GM19372 (cell line): Measurements from ENCODE around the gene CHRM4.
"Not testable (repeated sequence)": the region's sequence is repeated elsewhere in the genome, so short reads cannot be mapped to it uniquely, and the experiment has no call there.

ENCODE experiments used
- ATAC-seq: cut with Tn5 transposase; IDR thresholded peaks from one replicate; pipeline ENCODE4 v1.9.1; 2021; ENCODE audit warnings: mild to moderate bottlenecking, low read depth, moderate library complexity; ENCODE audit not compliant: unreplicated experiment

CHRM4 gene

DNA sequence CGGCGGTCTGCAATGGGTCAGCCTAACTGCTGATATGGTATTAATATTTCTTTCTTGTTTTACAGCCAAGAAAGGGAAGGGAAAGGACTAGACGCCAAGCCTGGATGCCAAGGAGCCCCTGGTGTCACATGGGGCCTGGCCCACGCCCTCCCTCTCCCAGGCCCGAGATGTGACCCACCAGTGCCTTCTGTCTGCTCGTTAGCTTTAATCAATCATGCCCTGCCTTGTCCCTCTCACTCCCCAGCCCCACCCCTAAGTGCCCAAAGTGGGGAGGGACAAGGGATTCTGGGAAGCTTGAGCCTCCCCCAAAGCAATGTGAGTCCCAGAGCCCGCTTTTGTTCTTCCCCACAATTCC lies 8.2 kb downstream of the CHRM4 start:
- no peak for ATAC-seq

DNA sequence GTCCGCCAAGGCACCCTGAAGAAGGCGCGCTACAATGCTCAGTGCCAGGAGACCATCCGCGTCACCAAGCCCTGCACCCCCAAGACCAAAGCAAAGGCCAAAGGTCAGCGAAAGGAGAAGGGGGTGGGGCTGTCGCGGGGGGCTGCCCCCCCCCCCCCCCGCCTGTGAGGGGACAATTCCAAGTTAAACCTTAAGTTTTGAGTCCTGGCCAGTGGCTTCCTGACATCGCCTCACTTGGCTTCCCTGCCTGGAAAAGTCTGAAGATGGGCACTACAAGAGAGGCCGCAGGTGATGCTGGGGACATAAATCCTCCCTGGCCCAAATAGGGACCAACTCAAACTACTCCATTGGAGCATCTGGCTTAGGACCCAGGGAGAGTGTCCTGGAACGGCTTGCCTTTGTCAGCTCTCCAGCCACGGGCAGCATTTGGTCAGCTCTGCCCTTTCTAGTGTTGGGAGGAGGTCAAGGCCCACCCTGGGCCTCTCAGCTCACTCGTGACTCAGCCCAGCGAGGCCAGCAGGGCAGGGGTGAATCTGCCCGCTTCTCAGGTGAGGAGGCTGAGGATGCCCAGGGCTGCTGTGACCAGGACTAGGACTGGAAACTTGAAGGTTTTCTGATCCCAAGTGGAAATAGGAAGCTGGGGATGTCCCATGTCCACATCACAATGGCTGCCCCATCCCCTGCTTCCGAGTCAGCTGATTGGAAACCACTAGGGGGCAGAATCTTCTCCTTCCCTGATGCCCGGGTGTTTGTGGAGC lies 8.8 kb downstream of the CHRM4 start:
- ATAC-seq: no peak

DNA sequence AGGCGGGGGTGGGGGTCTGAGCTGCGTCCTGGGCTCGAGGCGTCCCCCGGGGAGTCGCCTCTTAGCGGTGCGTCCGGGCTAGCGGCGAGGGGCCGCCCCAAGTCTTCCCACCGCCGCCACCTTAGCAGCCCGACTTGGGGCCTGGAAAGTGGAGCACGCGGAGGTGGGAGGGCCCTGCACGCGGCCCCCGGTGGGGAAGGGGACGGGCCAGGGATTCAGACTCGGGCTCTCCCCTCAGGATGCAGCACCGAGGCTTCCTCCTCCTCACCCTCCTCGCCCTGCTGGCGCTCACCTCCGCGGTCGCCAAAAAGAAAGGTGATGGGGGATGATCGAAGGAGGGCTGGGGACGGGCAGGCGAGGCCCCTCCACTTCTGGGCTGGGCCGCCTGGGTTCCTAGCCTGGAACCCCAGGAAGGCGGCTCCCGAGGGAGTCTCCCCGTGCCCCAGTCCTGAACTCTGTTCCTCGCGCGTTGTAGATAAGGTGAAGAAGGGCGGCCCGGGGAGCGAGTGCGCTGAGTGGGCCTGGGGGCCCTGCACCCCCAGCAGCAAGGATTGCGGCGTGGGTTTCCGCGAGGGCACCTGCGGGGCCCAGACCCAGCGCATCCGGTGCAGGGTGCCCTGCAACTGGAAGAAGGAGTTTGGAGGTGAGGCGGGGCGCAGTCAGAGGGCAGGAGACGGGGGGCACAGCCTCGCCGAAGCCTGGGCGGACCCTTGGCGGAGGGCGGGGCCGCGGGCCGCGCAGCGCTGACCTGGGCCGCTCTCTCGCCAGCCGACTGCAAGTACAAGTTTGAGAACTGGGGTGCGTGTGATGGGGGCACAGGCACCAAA lies 9.5 kb downstream of the CHRM4 start:
- no peak for ATAC-seq

DNA sequence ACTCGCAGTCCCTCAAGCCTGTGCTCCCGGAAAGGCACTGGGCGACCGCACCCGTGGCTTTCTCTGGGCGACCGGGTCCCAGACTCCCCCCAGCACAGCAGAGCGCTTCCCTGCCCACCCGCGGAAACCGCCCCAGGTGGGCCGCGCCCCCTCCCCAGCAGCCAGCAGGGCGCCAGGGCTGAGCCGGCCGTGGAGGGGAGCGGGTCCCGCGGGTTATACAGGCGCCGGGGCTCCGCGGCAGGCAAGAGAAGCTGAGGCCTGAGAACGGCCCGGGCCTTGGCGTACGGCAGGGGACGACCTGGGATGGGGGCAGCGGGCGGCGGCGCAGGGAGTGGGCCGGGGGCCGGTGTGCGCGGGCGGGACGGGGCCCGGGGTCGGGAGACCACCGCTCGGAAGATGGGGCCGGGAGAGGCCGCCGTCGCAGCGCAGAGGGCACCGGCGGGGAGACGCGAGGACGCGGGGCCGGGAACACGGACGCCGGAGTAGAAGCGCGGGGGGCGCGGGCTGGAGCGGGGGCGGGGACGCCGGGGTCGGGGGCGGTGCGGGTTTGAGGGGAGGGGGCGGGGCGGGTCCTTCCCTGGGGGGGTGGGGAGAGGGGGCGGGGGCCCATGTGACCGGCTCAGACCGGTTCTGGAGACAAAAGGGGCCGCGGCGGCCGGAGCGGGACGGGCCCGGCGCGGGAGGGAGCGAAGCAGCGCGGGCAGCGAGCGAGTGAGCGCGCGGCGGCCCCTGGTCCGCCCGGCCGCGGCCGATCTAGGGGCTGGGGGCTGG lies 10.3 kb downstream of the CHRM4 start, which contains the start of gene MDK:
Gene MDK, plus strand, starts transcription at position 622 of the 771 bp plus-strand sequence. CDS start 389 bp downstream, outside the sequence.
- no peak for ATAC-seq

DNA sequence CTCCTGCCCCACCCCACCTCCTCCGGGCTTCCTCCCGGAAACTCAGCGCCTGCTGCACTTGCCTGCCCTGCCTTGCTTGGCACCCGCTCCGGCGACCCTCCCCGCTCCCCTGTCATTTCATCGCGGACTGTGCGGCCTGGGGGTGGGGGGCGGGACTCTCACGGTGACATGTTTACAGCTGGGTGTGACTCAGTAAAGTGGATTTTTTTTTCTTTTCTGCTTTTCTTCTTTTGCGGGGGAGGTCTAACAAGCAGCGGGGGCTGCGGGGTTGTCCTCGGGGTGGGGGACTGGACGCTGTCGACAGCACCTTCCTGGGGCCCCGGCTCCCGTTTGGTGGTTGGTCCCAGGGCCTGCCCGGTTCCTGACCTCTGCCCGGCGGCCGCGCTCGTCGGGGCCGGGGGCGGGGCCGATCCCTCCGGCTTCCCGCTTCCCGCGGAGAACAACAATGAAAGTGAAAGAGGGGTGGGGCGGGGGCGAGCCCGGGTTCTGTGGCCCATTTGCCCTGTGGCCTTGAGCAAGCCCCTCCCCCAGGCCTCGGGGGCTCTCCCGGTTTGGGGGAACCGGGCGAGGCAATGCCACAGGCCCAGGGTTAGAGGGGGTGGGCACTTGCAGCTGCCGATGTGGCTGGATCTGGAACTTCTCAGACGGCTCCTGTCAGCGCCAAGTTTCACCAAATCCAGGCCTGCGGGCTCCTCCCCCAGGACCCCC lies 11.1 kb downstream of the CHRM4 start:
- ATAC-seq: no peak

DNA sequence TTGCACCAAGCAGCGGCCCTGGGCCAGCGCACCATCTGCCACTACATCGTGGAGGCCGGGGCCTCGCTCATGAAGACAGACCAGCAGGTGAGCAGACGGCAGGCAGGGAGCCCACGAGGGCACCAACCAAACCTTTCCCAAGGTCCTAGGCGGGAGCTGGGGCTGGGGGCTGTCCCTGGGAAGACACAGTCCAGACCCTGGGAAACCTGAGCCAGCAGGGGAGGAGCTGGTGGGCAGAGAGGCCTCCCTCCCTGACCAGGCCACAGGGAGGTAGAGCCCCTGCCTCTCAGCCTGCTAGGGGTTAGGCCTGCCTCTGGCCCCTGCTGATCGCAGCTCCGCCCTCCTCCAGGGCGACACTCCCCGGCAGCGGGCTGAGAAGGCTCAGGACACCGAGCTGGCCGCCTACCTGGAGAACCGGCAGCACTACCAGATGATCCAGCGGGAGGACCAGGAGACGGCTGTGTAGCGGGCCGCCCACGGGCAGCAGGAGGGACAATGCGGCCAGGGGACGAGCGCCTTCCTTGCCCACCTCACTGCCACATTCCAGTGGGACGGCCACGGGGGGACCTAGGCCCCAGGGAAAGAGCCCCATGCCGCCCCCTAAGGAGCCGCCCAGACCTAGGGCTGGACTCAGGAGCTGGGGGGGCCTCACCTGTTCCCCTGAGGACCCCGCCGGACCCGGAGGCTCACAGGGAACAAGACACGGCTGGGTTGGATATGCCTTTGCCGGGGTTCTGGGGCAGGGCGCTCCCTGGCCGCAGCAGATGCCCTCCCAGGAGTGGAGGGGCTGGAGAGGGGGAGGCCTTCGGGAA lies 11.9 kb downstream of the CHRM4 start:
- not testable (repeated sequence) for ATAC-seq

DNA sequence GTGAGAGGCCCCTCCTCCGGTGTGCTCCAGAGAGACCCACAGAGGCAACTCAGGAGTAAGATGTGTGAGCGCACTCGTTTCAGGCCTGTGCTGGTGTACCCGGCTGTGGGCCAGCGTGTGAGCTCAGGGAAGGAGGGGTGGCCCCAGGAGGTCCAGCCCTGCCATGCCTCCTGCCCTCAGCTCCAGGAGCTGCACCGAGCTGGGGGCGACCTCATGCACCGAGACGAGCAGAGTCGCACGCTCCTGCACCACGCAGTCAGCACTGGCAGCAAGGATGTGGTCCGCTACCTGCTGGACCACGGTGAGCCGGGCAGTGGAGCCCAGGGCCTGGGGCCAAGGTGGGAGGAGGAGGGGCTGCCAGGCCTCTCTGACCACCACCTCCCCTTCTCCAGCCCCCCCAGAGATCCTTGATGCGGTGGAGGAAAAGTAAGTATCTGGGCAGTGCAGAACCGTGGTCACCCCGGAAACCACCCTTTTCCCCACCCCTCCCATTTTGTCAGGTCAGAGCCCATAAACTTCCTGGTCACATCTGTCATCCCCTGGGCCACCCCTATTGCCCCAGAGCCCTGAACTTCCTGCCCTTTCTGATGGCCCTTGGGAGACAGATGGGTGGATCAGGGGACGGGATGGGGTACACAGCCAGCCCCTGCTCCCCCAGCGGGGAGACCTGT lies 12.6 kb downstream of the CHRM4 start:
- no peak for ATAC-seq

DNA sequence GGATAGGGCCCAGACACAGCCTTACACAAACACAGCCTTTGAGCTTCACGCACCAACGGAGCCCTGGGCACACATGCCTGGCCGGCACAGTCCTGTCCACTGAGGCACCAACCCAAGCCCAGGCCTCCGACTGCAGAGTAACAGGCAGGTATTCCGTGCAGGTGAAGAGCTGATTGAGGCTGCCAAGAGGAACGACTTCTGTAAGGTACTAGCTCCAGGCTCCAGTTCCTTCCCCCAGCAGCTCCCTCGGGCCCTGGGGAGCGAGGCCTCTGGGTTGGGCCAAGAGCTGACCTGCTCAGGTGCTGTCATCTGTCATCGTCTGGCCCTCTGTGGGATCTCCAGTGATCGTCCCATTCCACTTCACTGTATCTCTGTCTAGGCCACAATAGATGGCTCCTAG lies 13.3 kb downstream of the CHRM4 start:
- ATAC-seq: no peak

DNA sequence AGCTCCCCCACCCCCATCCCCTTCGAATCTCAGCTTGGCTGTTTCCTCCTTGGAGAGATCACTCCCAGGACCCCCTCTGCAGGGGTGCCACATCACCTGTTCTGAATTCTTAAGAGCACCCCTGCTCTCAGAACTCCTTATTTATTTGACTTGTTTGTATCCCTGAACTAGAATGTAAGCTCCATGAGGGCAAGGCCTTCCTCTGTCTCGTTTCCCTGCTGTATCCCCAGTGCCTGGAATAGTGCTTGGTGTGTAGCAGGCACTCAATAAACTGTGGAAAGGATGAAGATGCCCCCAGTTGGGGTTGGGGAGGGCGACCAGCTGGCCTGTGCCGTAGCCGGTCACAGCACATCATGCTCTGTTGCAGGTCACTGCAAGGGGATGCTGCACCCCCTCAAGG lies 13.7 kb downstream of the CHRM4 start:
- no peak for ATAC-seq

DNA sequence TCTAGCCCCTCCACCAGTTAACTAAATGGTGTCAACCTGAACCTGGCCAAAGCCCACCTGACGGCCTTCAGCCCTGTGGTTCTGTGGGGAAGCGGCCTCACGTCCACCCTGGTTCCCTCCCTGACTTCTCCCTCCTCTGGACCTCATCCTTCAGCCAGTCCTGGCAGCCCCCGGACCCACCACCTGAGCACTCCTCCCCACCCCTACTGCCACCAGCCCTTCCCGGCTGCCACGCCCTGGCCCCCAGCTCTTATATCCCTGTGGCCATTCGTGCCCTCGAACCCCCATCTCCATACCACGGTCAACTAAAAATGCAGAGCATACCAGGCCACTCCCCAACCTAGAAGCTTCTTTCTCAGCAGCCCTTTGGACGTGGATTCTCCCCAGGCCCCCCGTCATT lies 14.3 kb downstream of the CHRM4 start:
- no peak for ATAC-seq

DNA sequence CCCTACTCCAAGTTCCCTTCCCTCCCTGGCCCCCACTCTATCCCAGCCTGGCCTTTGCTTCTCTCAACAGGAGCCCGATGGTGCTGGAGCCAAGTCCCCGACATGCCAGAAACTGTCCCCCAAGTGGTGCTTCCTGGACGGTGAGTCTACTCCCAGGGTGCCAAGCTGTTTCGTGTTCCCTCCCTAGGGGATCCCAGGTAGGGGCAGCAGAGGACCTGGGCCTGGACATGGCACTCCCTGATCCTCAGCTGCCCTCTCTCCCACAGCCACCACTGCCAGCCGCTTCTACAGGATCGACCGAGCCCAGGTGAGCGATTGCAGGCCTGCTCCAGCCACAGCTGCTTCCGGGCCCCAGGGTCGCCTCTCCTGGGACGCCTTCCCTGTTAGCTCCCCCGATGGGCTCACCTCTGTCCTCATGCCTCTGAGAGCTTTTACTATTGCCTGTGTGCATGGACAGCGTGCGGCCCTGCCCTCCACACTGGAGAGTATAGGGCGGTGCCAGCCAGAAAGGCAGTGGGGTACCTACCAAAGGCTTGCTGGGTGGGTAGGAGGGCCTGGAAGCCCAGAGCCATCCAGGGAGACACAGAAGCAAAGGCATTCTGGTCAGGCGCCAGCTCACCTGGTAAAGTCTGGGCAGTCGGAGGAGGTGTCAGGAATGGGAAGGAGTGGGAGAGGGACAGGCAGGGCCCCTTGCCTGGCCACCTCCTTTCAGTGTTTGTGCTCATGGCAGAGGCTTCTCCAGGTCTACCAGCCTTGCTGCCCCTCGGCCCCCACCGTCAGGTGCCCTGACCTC lies 15.1 kb downstream of the CHRM4 start:
- no peak for ATAC-seq

DNA sequence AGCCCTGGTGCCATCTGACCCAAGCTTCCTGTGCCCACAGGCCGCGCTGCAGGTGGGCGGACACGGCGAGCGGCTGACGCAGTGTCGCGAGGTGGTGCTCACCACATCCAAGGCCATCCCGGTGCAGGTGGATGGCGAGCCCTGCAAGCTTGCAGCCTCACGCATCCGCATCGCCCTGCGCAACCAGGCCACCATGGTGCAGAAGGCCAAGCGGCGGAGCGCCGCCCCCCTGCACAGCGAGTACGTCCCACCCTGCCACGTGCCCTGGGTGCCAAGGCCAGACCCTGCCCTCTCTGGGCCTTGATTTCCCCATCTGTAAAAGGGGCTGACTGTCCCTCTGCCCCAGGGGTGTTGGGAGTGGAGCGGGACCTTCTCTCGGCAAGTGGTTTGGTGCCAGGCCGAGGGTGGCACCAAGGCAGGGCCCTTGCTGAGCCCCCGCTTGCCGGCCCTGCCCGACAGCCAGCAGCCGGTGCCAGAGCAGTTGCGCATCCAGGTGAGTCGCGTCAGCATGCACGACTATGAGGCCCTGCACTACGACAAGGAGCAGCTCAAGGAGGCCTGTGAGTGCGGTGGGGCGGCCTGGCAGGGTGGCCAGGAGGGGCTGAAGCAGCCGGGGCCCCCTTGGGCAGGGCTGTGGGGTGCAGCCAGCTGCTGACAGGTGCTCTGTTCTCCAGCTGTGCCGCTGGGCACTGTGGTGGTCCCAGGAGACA lies 16.0 kb downstream of the CHRM4 start:
- no peak for ATAC-seq

DNA sequence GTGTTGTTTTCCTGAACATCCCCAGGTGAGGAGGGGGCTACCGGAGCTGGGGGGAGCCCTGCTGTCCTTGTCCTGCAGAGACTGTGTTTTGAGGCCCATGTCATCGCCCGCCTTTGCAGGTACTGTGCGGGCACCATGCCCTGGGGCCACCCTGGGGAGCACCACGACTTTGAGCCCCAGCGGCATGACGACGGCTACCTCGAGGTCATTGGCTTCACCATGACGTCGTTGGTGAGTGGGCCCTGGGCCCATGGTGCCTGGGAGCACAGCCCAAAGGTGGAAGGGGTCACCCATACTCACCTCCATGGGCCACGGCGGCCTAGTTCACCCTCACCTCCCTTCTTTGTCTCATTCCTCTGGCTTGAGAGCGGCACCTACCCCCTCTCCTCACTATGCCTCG lies 16.8 kb downstream of the CHRM4 start:
- no peak for ATAC-seq

DNA sequence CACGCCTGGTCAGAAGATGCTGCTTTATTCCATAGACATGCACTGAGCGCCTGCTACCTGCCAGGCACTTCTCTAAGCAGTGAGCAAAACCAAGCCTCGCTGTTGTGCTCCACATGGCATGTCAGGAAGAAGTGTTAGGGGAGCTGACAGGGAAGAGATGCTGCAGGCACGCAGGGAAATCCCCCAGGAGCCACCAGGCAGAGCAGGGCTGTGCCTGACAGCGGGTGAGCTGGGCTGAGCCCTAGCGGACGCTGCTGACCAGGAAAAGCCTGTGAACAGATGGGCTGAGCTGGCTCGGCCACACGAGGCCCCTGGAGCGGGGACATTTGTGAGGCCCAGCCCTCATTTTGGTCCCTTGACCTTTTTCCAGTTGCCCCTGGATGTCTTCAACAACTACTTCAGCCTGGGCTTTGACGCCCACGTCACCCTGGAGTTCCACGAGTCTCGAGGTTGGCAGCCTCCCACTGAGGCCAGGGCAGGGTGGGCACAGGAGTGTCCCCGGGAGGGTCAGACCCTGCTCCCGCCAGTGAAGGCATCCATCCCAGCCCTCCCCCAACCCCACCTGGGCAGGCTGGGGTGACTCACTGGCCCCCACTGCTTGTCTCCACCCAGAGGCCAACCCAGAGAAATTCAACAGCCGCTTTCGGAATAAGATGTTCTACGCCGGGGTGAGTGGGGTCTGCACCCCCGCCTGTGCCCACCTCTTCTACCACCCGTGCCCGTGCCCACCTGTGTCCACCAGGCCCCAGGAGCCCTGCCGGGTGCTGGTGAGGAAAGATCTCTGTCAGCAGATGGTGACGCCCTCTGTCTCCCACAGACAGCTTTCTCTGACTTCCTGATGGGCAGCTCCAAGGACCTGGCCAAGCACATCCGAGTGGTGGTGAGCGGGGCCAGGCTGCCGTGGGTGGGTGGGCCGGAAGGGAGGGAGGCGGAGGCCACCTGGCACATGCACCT lies 17.5 kb downstream of the CHRM4 start:
- ATAC-seq: no peak

DNA sequence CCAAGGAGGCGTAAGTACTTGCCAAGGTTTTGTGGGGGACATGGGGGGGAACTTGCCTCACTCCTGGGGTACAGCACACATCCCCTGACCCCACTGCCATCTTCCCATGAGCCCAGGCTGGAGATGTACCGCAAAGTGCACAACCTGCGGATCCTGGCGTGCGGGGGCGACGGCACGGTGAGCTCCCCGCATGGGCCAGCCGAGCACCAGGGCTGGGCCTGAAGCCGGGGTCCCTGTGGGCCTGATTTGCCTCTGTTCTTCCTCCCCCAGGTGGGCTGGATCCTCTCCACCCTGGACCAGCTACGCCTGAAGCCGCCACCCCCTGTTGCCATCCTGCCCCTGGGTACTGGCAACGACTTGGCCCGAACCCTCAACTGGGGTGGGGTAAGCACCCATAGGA lies 19.1 kb downstream of the CHRM4 start:
- ATAC-seq: not testable (repeated sequence)

DNA sequence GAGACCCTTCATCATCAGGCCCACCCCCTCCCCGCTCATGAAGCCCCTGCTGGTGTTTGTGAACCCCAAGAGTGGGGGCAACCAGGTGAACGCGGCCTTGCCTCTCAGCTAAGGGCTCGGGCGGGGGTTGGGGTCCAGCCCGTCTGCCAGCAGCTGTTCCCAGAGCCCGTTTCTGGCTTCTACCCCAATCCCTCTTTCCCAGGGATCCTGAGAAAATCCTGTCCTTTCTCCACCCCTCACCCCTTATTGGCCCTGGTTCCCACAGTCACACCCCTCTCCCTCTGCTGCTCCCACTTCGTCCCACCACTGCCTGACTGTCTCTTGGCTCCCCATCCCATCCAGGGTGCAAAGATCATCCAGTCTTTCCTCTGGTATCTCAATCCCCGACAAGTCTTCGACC lies 19.5 kb downstream of the CHRM4 start:
- no peak for ATAC-seq

DNA sequence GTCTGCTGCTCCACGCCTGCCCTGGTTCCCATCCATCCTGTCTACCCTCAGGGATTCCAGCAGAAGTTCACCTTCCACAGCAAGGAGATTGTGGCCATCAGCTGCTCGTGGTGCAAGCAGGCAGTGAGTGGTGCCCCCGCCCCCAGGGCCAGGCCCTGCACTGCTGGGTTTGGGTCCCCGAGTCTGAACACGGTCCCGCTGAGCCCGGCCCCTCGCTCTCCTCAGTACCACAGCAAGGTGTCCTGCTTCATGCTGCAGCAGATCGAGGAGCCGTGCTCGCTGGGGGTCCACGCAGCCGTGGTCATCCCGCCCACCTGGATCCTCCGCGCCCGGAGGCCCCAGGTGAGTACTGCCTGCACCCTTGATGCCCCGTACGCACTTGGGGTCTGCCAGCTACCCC lies 20.3 kb downstream of the CHRM4 start:
- not testable (repeated sequence) for ATAC-seq
